MM.1S (cell line): ENCODE results near the gene TAS1R2.

ENCODE experiments used
- DNase-seq: peaks from one replicate; pipeline ENCODE4 v3.0.0-alpha.2; 2015
- H2AFZ ChIP-seq: fragments of 300-600 bp; sonication (generic); 2 replicates; pipeline ENCODE4 v1.6.0; 2016; ENCODE audit warnings: antibody characterized with exemption, low read length
- H3F3A ChIP-seq: fragments of 300-600 bp; sonication (generic); 2 replicates; pipeline ENCODE4 v1.6.1; 2016; ENCODE audit warnings: mild to moderate bottlenecking, antibody characterized with exemption, low read length, moderate library complexity, mixed read lengths; ENCODE audit not compliant: insufficient read depth
- H3K27ac ChIP-seq: fragments of 300-600 bp; sonication (generic); 2 replicates; pipeline ENCODE4 v1.5.1; 2016; ENCODE audit warnings: mild to moderate bottlenecking, low read length
- H3K27me3 ChIP-seq: fragments of 300-600 bp; sonication (generic); replicated peaks from 2 replicates; pipeline ENCODE4 v1.6.0; 2016; ENCODE audit warnings: low read length; ENCODE audit not compliant: insufficient read depth
- H3K36me3 ChIP-seq: fragments of 300-600 bp; sonication (generic); replicated peaks from 2 replicates; pipeline ENCODE4 v1.6.1; 2016; ENCODE audit warnings: mild to moderate bottlenecking, low read length, mixed read lengths; ENCODE audit not compliant: insufficient read depth
- H3K4me1 ChIP-seq: fragments of 300-600 bp; sonication (generic); 2 replicates; pipeline ENCODE4 v1.6.1; 2016; ENCODE audit warnings: low read length, mixed read lengths
- H3K4me2 ChIP-seq: fragments of 300-600 bp; sonication (generic); 2 replicates; pipeline ENCODE4 v1.6.0; 2016; ENCODE audit warnings: low read depth, low read length
- H3K4me3 ChIP-seq: fragments of 300-600 bp; sonication (generic); 2 replicates; pipeline ENCODE4 v1.5.1; 2016; ENCODE audit warnings: low read length, mixed read lengths
- H3K79me2 ChIP-seq: fragments of 300-600 bp; sonication (generic); 2 replicates; pipeline ENCODE4 v1.6.1; 2016; ENCODE audit warnings: mixed run types, low read length, mixed read lengths
- H3K9ac ChIP-seq: fragments of 300-600 bp; sonication (generic); 2 replicates; pipeline ENCODE4 v1.6.1; 2016; ENCODE audit warnings: low read length, mixed read lengths
- H3K9me2 ChIP-seq: fragments of 300-600 bp; sonication (generic); replicated peaks from 2 replicates; pipeline ENCODE4 v1.6.1; 2016; ENCODE audit warnings: mild to moderate bottlenecking, low read length, mixed read lengths; ENCODE audit not compliant: insufficient read depth
- H3K9me3 ChIP-seq: fragments of 300-600 bp; sonication (generic); replicated peaks from 2 replicates; pipeline ENCODE4 v1.6.1; 2016; ENCODE audit warnings: mild to moderate bottlenecking, low read length, mixed read lengths; ENCODE audit not compliant: insufficient read depth
- H4K20me1 ChIP-seq: fragments of 300-600 bp; sonication (generic); 2 replicates; pipeline ENCODE4 v1.6.1; 2016; ENCODE audit warnings: mild to moderate bottlenecking, low read length, moderate library complexity, mixed read lengths; ENCODE audit not compliant: insufficient read depth
- CTCF ChIP-seq: fragments of 300-600 bp; sonication (generic); IDR thresholded peaks from 2 replicates; pipeline ENCODE4 v1.5.1; 2016; ENCODE audit warnings: antibody characterized with exemption, low read length, mixed read lengths
- EZH2 ChIP-seq: fragments of 300-600 bp; sonication (generic); optimal IDR thresholded peaks from 2 replicates; pipeline ENCODE3; 2017; ENCODE audit warnings: low read depth, mild to moderate bottlenecking, antibody characterized with exemption, low read length, mixed read lengths
- EZH2phosphoT487 ChIP-seq: fragments of 300-600 bp; sonication (generic); IDR thresholded peaks from 2 replicates; pipeline ENCODE4 v1.6.1; 2018; ENCODE audit warnings: antibody characterized with exemption, low read length

Gene TAS1R2

GRCh38 chr1:18819203-18819602 is 40.3 kb downstream of the TAS1R2 start:
- Histone ChIP-seq H2AFZ (no peak overlapping the region), H3K27me3 (peaks cover 89% of the 10 kb centered on the region), H3K4me1 (no peaks in the 10 kb centered on the region), H3K4me2 (no peak overlapping the region), H3K4me3 (no peak overlapping the region), H3K9ac (no peak overlapping the region), H4K20me1 (no peaks in the 10 kb centered on the region), H3K9me2 (no peaks in the 10 kb centered on the region), H3K36me3 (no peaks in the 10 kb centered on the region), H3K9me3 (no peaks in the 10 kb centered on the region), H3K27ac (no peak overlapping the region), H3F3A (no peaks in the 10 kb centered on the region), H3K79me2 (no peaks in the 10 kb centered on the region)
- TF ChIP-seq CTCF (no peak), EZH2phosphoT487 (no peak), EZH2 (no peak)
- DNase-seq, result no peak

- no peak overlapping the region for H3K4me3 ChIP-seq
- no peaks in the 10 kb centered on the region for H3F3A ChIP-seq
- no peaks in the 10 kb centered on the region for H4K20me1 ChIP-seq
- TF ChIP-seq CTCF, result no peak
- no peak for TF ChIP-seq EZH2
- TF ChIP-seq EZH2phosphoT487, result no peak
- no peaks in the 10 kb centered on the region for H3K79me2 ChIP-seq
- H3K4me1 ChIP-seq, result no peaks in the 10 kb centered on the region
- H3K4me2 ChIP-seq, result no peak overlapping the region
- H3K27ac ChIP-seq, result no peak overlapping the region
- no peak overlapping the region for H3K9ac ChIP-seq
- peaks cover 90% of the 10 kb centered on the region for H3K27me3 ChIP-seq
- H3K9me3 ChIP-seq, result no peaks in the 10 kb centered on the region
- no peak overlapping the region for H2AFZ ChIP-seq
- no peaks in the 10 kb centered on the region for H3K9me2 ChIP-seq
- H3K36me3 ChIP-seq, result no peaks in the 10 kb centered on the region
- DNase-seq, result no peak
Observed at GRCh38 chr1:18817795-18818435, 41.5 kb downstream of the TAS1R2 start.

GRCh38 chr1:18817316-18817715 is 42.1 kb downstream of the TAS1R2 start:
- Histone ChIP-seq H2AFZ (no peak overlapping the region), H3K27ac (no peak overlapping the region), H3K9me2 (no peaks in the 10 kb centered on the region), H3K9ac (no peak overlapping the region), H3K4me3 (no peak overlapping the region), H3F3A (no peaks in the 10 kb centered on the region), H4K20me1 (no peaks in the 10 kb centered on the region), H3K79me2 (no peaks in the 10 kb centered on the region), H3K9me3 (no peaks in the 10 kb centered on the region), H3K27me3 (peaks cover 92% of the 10 kb centered on the region), H3K4me1 (no peaks in the 10 kb centered on the region), H3K4me2 (no peak overlapping the region), H3K36me3 (no peaks in the 10 kb centered on the region)
- TF ChIP-seq CTCF (no peak), EZH2 (no peak), EZH2phosphoT487 (no peak)
- no peak for DNase-seq
